HG03354 (cell line): ENCODE results near the gene GABARAPL1.
A peak's percentile ranks its signal among the peaks of the same experiment; 100 is the strongest.
"Not testable (repeated sequence)": the region's sequence is repeated elsewhere in the genome, so short reads cannot be mapped to it uniquely, and the experiment has no call there.

Experiments
- ATAC-seq: cut with Tn5 transposase; IDR thresholded peaks from one replicate; pipeline ENCODE4 v1.9.1; 2021; ENCODE audit warnings: mild to moderate bottlenecking; ENCODE audit not compliant: unreplicated experiment, poor library complexity, severe bottlenecking

GABARAPL1 gene

GRCh38 chr12:10212739-10213131, at the start of gene GABARAPL1:
GABARAPL1 (plus strand) TSS chr12:10212877; CDS start chr12:10213130, 253 bp downstream.
- ATAC-seq = peak; percentile 77

- no peak for ATAC-seq
These were observed 49.6 kb upstream of the GABARAPL1 start for GRCh38 chr12:10163084-10163483.

- no peak for ATAC-seq
These were observed 47.3 kb upstream of the GABARAPL1 start for GRCh38 chr12:10165421-10165820.

- ATAC-seq = no peak
These were observed 45.1 kb upstream of the GABARAPL1 start for GRCh38 chr12:10167599-10167998.

GRCh38 chr12:10169104-10169503, 43.6 kb upstream of the GABARAPL1 start:
- no peak for ATAC-seq

GRCh38 chr12:10170216-10170615, 42.5 kb upstream of the GABARAPL1 start:
- ATAC-seq = no peak

- no peak for ATAC-seq
These were observed 40.5 kb upstream of the GABARAPL1 start, which contains the start of gene OLR1 for GRCh38 chr12:10171973-10172728. OLR1 (minus strand) TSS chr12:10172132; CDS start chr12:10172077, 55 bp downstream.

GRCh38 chr12:10174986-10175614, 37.6 kb upstream of the GABARAPL1 start:
- no peak for ATAC-seq

GRCh38 chr12:10175846-10176636, 36.6 kb upstream of the GABARAPL1 start:
- ATAC-seq = no peak

- ATAC-seq = no peak
These were observed 33.9 kb upstream of the GABARAPL1 start, which contains the start of gene TMEM52B for GRCh38 chr12:10178821-10179220. TMEM52B (plus strand) TSS chr12:10179032; CDS start chr12:10179575, 543 bp downstream.

- ATAC-seq = no peak
These were observed 32.9 kb upstream of the GABARAPL1 start for GRCh38 chr12:10179776-10180181.

- no peak for ATAC-seq
These were observed 30.2 kb upstream of the GABARAPL1 start for GRCh38 chr12:10182354-10183049.

GRCh38 chr12:10184261-10184843, 28.3 kb upstream of the GABARAPL1 start:
- ATAC-seq = no peak

- ATAC-seq = no peak
These were observed 26.4 kb upstream of the GABARAPL1 start for GRCh38 chr12:10186299-10186698.

- ATAC-seq = not testable (repeated sequence)
These were observed 25.7 kb upstream of the GABARAPL1 start for GRCh38 chr12:10186958-10187357.

GRCh38 chr12:10189653-10190052, 23.0 kb upstream of the GABARAPL1 start:
- ATAC-seq = no peak

GRCh38 chr12:10190558-10191388, 21.9 kb upstream of the GABARAPL1 start:
- peak; percentile 84 for ATAC-seq

GRCh38 chr12:10191865-10192264, 20.8 kb upstream of the GABARAPL1 start:
- no peak for ATAC-seq
